HuH-7.5 (cell line): Measurements from ENCODE around the gene AQP1.

Experiments
- DNase-seq: peaks from one replicate; pipeline ENCODE4 v3.0.0; 2011; ENCODE audit warnings: low spot score

Gene AQP1

DNA sequence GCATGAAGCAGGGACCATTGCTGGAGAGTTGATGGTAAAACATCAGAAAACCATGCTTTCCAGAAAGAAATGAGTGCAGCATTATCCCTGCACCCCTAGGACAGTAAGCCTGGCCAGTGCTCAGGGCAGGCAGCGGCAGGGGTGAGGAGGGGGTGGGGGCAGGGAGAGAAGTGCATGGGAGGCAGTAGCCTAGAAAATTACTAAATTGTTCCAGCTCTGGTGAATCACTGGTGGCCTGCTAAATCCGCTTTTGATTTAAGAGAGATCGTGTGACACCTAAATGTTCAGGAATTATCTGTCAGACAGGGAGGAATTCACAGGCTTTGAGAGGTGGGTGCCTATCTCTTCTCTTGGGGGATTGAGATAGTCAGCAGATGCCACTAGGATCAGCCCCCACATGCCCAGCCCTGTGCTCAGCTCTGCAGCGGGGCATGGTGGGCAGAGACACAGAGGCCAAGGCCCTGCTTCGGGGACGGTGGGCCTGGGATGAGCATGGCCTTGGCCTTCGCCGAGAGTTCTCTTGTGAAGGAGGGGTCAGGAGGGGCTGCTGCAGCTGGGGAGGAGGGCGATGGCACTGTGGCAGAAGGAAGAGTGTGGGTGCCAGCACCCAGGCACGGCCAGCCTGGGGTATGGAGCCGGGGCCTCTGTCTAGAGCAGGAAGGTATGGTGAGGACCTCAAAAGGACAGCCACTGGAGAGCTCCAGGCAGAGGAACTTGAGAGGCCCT is 5.0 kb upstream of the AQP1 start:
- DNase-seq, result no peak

DNA sequence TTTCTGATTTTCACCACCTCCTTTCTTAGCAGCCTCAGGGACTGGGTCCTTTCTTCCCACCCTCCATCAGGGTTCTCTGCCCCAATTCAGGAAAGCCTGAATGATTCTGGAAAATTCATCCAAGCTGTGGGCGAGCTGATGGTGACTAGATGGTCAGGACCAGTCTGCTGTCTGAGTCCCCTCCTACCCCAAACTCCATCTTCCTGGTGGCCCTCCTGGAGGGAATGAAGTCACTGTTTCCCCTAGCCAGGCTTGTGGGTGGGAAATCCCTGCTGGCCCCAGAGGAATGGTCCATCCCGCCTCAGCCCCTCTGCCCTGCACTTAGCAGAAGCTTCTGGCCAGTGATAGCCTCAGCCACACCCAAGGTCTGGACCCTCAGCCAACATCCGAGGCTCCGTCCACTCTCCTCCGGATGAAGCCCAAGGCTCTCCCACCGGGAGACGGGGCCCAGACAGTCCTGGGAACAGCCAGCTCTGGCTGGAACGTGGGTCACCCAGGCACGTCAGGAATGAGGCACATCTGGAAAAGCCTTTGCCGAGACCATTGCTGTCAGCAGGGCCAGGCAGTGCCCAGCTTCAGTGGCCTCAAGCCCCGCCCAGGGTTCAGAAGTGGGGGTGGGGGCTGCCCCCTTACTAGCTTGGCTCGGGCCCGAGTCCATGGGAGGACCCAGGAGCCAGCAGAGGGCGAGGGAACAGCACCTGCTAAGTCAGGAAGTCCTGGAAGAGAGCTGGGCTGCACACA is 4.0 kb upstream of the AQP1 start:
- DNase-seq, result no peak

GRCh38 chr7:30908681-30909080 is 3.0 kb upstream of the AQP1 start:
- DNase-seq, result no peak

DNA sequence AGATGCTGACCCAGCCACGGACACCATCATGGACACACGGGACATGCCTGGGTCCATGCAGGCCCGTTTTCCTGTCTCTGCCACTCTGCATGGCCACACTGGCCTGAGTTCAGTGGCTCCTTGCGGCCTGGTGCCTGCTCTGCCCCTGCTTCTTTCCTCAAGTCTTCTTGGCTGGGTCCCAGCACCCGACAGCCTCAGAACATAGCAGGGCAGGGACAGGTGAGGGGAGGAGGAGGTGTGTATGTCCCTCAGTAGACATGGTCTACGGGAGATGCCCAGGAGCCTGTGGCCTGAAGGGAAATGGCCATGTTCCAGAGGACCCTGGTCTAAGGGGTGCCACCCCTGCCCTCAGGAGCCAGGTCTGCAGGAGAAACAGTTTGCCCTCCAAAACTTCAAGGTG is 2.2 kb upstream of the AQP1 start:
- DNase-seq, result no peak

GRCh38 chr7:30910411-30911073 is 1.1 kb upstream of the AQP1 start:
- DNase-seq, result no peak

DNA sequence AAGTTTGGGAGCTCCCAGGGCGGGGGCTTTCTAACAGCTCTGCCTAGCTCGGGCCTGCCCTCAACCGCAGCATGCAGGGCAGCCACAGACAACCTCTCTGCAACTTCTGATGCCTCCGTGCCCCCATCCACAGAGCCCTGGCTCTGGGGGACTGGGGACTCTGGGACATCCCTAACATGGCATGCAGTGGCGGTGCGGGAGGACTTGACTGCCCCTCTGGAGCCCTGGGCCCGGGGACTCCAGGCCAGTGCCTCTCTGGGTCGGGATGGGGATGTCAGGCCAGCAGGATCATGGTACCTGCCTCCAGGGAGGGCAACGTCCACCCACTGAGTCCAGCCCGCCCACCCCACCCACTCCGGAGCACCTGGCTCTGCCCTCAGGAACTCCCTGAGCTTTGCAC is 520 bp upstream of the AQP1 start:
- no peak for DNase-seq

DNA sequence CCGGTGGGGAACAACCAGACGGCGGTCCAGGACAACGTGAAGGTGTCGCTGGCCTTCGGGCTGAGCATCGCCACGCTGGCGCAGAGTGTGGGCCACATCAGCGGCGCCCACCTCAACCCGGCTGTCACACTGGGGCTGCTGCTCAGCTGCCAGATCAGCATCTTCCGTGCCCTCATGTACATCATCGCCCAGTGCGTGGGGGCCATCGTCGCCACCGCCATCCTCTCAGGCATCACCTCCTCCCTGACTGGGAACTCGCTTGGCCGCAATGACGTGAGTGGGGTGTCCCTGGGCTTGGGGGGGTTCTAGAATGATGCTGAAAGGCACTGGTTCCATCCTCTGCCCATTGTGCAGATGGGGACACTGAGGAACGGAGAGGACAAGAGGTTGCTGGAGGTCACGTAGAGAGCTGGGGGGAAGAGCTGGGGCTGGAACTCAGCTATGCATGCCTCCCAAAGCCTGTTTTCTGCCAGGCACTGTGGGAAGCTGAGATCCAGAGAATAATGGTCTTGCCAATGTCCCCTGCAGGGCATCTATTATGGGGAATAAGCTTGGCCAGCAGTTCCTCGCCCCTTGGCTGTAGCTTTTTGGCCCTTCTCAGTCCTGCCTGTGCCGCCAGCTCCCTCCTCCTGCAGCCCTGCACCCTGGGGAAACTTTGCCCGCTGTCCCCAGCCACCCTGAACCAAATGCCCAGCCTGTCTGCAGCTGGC is 523 bp downstream of the AQP1 start:
- DNase-seq, result no peak

GRCh38 chr7:30912731-30912985 is 1.0 kb downstream of the AQP1 start:
- DNase-seq, result no peak

DNA sequence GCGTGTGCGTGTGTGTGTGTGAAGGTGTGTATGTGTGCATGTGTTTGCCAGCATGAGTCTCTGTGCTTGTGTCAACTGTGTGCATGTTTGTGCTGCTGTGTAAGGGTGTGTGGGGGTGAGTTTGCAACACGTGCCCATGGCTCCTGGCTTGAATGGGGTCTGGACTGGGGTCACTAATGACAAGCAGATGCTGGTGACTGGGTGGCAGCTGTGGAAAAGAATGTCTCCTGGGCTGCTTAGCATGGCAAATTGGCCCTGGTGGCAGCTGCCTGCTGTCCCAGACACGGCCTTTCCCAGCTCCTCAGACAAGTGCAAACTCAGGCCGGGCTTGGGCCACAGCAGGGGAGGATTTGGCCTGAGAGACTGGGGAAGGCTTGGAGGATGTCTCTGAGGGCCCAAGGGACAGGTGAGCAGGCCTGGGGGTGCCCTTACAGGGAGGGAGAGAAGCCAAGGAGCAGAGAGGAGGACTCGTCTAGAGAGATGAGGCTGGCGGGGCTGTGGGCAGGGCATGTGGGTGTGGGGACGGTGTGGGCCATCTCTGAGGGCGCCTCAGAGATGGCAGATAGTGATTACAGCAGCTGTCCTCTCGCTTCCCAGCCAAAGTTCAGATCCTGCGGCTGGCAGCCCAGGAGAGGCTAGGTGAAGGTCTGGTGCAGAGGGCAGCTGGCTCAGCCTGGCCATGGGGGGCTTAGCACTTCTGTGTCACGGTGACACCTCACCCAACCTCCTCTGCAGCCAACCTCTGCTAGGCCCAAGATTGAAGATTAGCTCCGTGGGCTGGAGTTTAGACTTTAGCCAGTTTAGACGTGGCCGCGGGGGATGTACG is 1.5 kb downstream of the AQP1 start:
- DNase-seq, result no peak

DNA sequence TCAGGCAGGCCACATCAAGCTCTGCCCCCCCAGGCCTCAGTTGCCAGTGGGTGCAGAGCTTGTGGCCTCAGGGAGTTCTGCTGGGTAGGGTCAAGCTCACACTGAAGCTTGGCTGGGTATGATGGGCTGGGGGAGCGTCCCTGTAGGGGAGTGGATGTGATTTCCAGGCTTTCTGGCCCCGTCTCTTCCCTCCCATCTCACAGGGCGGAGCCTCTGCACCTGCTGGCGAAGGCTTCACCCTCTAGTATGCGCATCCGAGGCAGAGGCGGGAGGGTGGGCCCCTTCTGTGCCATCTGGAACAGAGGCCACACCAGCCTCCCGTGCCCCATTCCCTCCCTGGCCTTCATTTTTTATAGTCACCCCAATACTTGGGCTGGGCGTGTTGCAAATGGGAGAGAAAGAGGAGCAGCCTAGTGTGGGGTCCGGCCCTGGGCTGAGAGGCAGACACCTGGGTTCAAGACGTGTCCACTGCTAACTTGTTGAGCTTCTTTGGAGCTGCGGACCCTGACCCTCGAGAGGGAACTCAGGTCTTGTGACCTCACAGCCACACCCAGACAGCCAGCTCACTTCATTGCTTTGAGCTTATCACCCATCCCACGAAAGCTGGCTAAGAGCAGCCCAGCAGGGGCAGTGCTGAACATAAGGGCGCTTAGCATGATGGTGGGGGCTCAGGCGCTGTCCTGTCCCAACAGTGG is 2.3 kb downstream of the AQP1 start:
- no peak for DNase-seq

GRCh38 chr7:30914596-30914995 is 2.9 kb downstream of the AQP1 start:
- no peak for DNase-seq

DNA sequence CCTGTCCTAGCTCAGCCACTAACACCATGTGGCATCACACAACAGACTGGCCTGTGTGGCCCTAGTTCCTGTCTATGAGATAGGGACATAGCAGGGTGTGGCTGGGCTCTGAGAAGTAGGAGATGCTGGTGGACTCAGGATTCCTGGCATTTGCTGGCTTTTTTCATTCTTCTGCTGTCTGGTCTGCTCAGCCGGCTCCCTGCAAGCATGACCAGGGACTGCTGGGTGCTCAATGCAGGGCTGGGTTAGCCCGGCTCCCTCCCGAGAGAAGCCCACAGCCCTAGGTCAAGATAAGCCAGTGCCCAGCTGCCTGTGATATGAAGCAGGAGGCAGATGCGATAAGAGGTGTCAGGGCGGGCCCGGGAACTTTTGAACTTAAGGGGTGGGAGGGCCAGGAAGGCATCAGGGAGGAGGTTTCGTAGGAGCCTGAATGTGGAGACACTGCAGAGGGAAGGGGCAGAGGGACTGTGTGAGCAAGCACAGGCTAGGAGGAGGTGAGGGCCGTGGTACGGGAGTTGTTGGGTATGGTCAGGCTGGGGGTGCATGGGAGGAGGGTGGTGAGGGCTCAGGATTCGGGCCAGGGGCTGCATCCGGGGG is 3.5 kb downstream of the AQP1 start:
- DNase-seq, result no peak

DNA sequence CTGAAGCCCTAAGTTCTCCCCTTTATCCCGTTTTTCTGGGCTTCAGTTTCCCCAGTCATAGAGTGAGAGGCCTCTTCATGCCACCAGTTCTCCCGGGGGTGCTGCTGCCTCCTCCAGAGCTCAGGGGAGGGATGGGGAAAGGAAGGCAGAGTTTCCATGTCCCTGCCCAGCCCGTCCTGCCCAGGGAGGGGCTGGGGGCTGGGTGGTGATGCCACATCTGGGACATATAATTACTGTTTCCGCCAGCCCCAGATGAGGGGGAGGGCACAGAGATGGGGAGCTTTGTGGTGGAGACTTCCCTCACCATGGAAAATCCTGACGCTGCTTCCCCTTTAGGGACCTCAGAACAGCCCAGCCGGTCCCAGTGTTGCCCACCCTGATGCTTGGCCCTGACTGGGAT is 4.1 kb downstream of the AQP1 start:
- DNase-seq, result no peak

- DNase-seq, result no peak
Observed at GRCh38 chr7:30916255-30916654, 4.6 kb downstream of the AQP1 start.

DNA sequence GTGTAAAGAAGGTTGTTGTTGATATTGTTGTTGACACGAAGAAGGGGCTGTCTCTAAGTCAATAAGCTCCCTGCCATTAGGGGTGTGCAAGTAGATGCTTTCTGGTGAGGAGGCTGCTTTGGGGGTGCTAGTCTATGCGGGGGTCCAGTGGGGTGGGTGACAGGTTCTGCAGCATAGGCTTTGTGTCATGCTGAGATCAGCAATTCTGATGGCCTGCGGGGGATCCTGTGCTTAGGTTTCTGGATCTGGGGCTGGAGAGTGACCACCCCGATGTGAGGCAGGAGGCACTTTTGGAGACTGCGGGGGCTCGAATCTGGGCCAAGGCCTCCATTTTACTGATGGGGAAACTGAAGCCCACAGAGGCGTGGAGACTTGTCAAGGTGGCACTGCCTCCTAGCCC is 5.1 kb downstream of the AQP1 start:
- DNase-seq, result no peak

GRCh38 chr7:30917216-30917893 is 5.7 kb downstream of the AQP1 start:
- DNase-seq, result no peak

- DNase-seq, result no peak
Observed at GRCh38 chr7:30918676-30919075, 7.0 kb downstream of the AQP1 start.

- no peak for DNase-seq
Observed at GRCh38 chr7:30920021-30920583, 8.4 kb downstream of the AQP1 start.

DNA sequence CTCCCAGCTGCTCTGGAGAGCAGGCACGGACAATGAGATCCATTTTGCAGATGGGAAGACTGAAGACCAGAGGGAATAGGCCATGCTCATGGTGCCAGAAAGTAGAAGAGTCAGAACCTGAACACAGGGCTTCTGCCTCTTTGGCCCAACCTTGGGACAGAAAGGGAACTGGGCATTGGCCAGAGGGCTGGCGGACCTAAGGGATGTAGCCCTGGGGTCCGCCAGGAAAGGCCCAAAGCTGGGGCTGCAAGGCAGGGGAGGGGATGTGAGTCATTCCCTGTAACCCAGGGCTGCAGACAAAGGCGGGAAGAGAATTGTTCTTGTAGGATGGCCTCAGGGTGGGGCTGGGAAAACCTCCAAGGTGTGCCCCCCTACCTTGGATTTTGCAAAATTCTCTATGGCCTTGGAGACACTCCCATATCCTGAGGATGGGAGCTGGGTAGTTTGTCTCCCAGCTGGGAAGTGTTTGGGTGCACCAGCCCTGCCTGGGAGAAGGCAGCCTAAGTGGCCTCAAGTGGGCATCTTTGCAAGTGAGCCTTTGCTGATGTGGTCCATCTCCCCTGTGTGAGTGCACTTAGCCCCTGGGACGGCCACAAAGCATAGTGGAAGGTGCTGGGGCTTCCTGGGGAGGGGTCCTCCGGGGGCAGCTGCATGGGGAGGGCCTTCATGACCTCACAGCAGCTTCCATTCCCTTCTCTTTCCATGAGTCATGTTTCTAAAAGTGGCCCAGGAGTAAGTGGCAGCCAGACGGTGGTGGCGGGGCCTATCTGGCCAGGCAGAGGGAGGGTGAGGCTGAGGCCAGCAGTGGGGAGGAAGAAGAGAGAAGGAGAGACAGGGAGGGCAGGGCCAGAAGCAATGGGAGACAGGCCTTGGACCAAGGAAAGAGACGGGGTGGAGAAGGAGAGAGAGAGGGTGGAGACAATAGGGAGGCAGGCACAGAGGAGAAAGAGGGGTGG is 9.2 kb downstream of the AQP1 start:
- DNase-seq, result no peak
